MG63 (cell line): ENCODE data around the gene ADAMTS17. TPM values are rescaled to one million over a fixed set of nuclear protein-coding genes. Genes with fewer than 3 reads are reported as not detected.

Experiments used
- DNase-seq: peaks from one replicate; pipeline ENCODE4 v3.0.0-alpha.2; 2020
- H3K27me3 ChIP-seq: fragments of 250-450 bp; sonication (Bioruptor Pico); 2 replicates; pipeline ENCODE4 v1.5.1; 2020; ENCODE audit warnings: mild to moderate bottlenecking, moderate library complexity
- H3K36me3 ChIP-seq: fragments of 250-450 bp; sonication (Bioruptor Pico); 2 replicates; pipeline ENCODE4 v1.5.1; 2020; ENCODE audit warnings: mild to moderate bottlenecking, moderate library complexity
- H3K4me3 ChIP-seq: fragments of 250-450 bp; sonication (Bioruptor Pico); 2 replicates; pipeline ENCODE4 v1.5.1; 2020; ENCODE audit warnings: mild to moderate bottlenecking, moderate library complexity
- H3K9me3 ChIP-seq: fragments of 250-450 bp; sonication (Bioruptor Pico); 2 replicates; pipeline ENCODE4 v1.5.1; 2020; ENCODE audit warnings: mild to moderate bottlenecking, moderate library complexity
- total RNA-seq: library from RNA; depleted of rRNA; stranded (reverse); fragments of >200 nt; shearing (Covaris generic); gene quantifications from 2 replicates; pipeline ENCODE4 v1.2.3, GENCODE V29; 2014; ENCODE audit warnings: low replicate concordance

Gene ADAMTS17
- total RNA-seq, 1 experiment from 2014 or later = 3.8 TPM

DNA sequence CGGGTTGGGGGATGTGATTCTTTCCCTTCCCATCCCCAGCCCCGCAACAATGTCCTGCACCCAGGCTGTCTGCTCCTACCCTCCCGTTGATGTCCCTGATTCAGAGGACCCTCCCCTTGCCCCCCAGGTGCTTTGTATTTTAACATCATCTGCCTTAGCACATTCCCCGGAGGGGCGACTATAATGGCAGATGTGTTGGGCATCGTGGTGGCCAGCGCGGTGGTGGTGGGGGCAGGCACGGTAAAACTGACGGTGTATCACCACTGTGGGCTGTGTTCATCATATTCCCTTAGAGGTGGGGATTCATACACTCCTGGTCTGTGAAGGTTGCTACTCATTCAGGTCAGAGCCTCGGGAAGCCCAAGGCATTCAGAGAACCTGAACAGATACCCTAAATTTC lies 173.0 kb downstream of the ADAMTS17 start:
- no peak for DNase-seq
- Histone ChIP-seq H3K9me3 (peaks cover 4% of the 10 kb centered on the region; the same call in 1 of the 2 replicates), H3K4me3 (no peak overlapping the region), H3K36me3 (no peaks in the 10 kb centered on the region), H3K27me3 (no peaks in the 10 kb centered on the region)

- Histone ChIP-seq H3K4me3 (no peak overlapping the region), H3K27me3 (no peaks in the 10 kb centered on the region), H3K36me3 (no peaks in the 10 kb centered on the region), H3K9me3 (no peaks in the 10 kb centered on the region; the same call in 1 of the 2 replicates)
- no peak for DNase-seq
Measured at GRCh38 chr15:100167884-100168375, 173.8 kb downstream of the ADAMTS17 start.

- no peak for DNase-seq
- Histone ChIP-seq H3K4me3 (no peak overlapping the region), H3K9me3 (no peaks in the 10 kb centered on the region), H3K27me3 (no peaks in the 10 kb centered on the region), H3K36me3 (no peaks in the 10 kb centered on the region)
Measured at GRCh38 chr15:100166313-100166712, 175.5 kb downstream of the ADAMTS17 start.

DNA sequence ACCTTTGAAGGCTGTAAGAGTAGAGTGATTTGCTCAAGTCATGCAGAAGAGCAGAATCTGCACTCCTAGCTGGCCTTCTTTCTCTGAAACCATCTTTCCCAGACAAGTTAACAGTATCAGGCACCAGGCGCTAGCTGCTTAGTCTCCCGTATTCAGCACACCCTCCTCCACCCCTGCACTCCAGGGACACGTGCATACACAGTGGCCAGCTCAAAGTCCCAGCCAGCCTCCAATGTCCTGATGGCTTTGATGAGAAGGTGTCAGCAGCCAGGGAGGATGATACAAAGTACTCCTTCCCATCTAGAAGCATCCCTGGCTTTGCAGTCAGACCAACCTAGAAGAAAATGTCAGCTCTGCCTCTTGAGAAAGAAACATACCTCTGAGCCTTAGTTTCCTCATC lies 177.8 kb downstream of the ADAMTS17 start:
- Histone ChIP-seq H3K27me3 (no peaks in the 10 kb centered on the region), H3K36me3 (no peaks in the 10 kb centered on the region), H3K9me3 (no peaks in the 10 kb centered on the region), H3K4me3 (no peak overlapping the region)
- DNase-seq = no peak

DNA sequence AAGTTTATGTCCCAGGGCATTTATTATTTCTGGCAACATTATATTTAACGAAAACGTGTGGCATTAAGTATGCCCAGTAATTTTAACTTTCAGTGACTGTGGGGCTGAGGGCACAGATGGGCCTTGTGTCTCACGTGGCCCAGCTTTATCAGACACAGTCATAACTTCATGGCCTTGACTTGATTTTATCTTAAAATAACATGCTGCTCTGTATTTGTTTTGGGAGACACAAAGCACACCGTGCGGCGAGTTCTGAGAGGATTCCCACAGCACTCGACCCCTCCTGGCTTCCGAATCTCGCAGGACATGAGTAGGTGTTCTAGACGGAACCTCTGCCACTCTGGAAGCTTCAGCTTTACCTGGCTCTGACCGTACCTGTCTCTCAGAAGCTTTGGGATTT lies 180.8 kb downstream of the ADAMTS17 start:
- DNase-seq = no peak
- no peak overlapping the region for H3K4me3 ChIP-seq

GRCh38 chr15:100159436-100159835 lies 182.3 kb downstream of the ADAMTS17 start:
- DNase-seq = no peak
- H3K36me3 ChIP-seq = no peaks in the 10 kb centered on the region
- H3K9me3 ChIP-seq = no peaks in the 10 kb centered on the region
- no peak overlapping the region for H3K4me3 ChIP-seq
- no peaks in the 10 kb centered on the region for H3K27me3 ChIP-seq

More for the DNA sequence above, 180.8 kb downstream of the ADAMTS17 start:
- Histone ChIP-seq H3K9me3 (no peaks in the 10 kb centered on the region), H3K27me3 (no peaks in the 10 kb centered on the region), H3K36me3 (no peaks in the 10 kb centered on the region)

DNA sequence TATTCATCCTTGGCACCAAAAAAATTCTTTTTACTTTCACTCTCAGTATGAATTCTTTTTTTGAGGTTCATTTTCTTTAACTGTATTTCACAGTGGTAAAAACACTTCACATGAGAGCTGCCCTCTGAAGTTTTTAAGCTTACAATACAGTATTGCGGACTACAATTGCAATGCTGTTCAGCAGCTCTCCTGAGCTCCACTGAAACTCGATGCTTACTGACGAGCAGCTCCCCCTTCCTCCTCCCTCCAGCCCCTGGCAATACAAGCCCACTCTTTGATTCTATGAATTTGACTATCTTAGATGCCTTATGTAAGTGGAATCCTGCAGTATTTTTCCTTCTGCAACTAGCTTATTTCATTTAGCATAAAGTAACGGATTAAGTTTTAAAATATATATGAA lies 183.4 kb downstream of the ADAMTS17 start:
- H3K27me3 ChIP-seq = no peaks in the 10 kb centered on the region
- DNase-seq = no peak
- H3K36me3 ChIP-seq = no peaks in the 10 kb centered on the region
- no peaks in the 10 kb centered on the region for H3K9me3 ChIP-seq
- no peak overlapping the region for H3K4me3 ChIP-seq

GRCh38 chr15:100156201-100156600 lies 185.6 kb downstream of the ADAMTS17 start:
- DNase-seq = no peak
- no peaks in the 10 kb centered on the region for H3K36me3 ChIP-seq
- no peaks in the 10 kb centered on the region for H3K27me3 ChIP-seq
- H3K9me3 ChIP-seq = no peaks in the 10 kb centered on the region
- H3K4me3 ChIP-seq = no peak overlapping the region

- no peaks in the 10 kb centered on the region for H3K36me3 ChIP-seq
- no peak for DNase-seq
- no peak overlapping the region for H3K4me3 ChIP-seq
- no peaks in the 10 kb centered on the region for H3K9me3 ChIP-seq
- no peaks in the 10 kb centered on the region for H3K27me3 ChIP-seq
Measured at GRCh38 chr15:100154338-100154737, 187.4 kb downstream of the ADAMTS17 start.

DNA sequence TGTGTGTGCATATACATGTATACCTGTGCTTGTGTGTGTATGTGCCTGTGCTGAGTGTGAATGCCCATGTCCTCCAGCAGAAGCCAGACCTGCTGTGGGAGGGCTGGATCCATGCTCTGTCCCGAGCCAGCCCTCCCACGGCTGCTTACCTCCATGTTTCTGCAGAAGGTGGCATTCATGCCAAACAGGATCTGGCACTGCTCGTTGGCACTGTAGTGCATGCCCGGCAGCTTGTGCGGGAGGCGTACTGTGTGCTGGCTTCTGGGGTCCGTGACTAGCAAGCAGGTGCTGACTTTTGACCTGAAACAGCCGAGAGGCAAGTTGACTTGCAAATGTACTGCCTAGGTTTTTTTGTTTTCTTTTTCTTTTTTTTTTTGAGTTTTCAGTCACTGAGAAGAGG lies 189.3 kb downstream of the ADAMTS17 start:
- Histone ChIP-seq H3K36me3 (no peaks in the 10 kb centered on the region), H3K9me3 (peaks cover 7% of the 10 kb centered on the region), H3K4me3 (no peak overlapping the region), H3K27me3 (no peaks in the 10 kb centered on the region)
- no peak for DNase-seq

- no peak overlapping the region for H3K4me3 ChIP-seq
- peaks cover 7% of the 10 kb centered on the region for H3K9me3 ChIP-seq
- H3K36me3 ChIP-seq = no peaks in the 10 kb centered on the region
- DNase-seq = no peak
- no peaks in the 10 kb centered on the region for H3K27me3 ChIP-seq
Measured at GRCh38 chr15:100150906-100151305, 190.9 kb downstream of the ADAMTS17 start.

DNA sequence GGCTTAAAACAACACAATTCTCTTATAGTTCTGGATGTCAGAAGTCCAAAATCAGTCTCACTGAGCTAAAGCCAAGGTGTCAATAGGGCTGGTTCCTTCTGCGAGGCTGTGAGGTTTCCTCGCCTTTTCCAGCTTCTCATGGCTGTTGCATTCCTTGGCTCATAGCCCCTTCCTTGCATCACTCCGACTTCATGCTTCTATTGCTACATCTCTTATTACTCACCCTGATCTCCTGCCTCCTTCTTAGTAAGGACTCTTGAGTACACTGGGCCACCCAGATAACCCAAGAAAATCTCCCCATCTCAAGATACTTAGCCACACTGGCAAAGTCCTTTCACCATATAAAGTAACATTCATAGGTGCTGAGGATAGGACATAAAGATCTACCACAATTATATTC lies 193.9 kb downstream of the ADAMTS17 start:
- no peak for DNase-seq
- H3K27me3 ChIP-seq = no peaks in the 10 kb centered on the region
- no peak overlapping the region for H3K4me3 ChIP-seq
- H3K36me3 ChIP-seq = no peaks in the 10 kb centered on the region
- H3K9me3 ChIP-seq = peaks cover 7% of the 10 kb centered on the region

DNA sequence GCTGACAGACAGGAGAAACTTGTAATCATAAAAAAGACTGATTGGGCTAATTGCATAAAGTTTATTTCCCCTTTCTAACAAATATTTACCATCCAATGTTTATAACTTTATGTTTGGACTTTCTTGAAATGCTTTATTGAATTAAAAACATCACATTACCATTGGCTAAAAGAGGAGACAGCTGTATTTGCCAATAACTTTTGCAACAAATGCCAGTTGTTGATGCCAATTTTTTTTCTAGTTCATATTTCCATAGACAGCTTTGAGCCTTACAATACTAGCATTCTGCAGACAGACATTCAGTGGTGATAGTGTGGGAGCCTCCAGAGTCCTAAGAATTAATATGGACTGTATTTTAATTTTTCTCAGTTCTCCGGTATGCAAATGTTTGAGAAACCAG lies 198.4 kb downstream of the ADAMTS17 start:
- no peak overlapping the region for H3K4me3 ChIP-seq
- DNase-seq = no peak
- no peaks in the 10 kb centered on the region for H3K27me3 ChIP-seq
- peaks cover 7% of the 10 kb centered on the region for H3K9me3 ChIP-seq
- H3K36me3 ChIP-seq = no peaks in the 10 kb centered on the region

GRCh38 chr15:100141311-100142001 lies 200.3 kb downstream of the ADAMTS17 start:
- Histone ChIP-seq H3K36me3 (no peaks in the 10 kb centered on the region), H3K27me3 (no peaks in the 10 kb centered on the region; the same call in 1 of the 2 replicates), H3K4me3 (no peak overlapping the region), H3K9me3 (no peaks in the 10 kb centered on the region)
- DNase-seq = peak; percentile 58

GRCh38 chr15:100140527-100141308 lies 201.1 kb downstream of the ADAMTS17 start:
- no peaks in the 10 kb centered on the region; the same call in 1 of the 2 replicates for H3K27me3 ChIP-seq
- DNase-seq = no peak
- no peaks in the 10 kb centered on the region for H3K9me3 ChIP-seq
- H3K4me3 ChIP-seq = no peak overlapping the region
- H3K36me3 ChIP-seq = no peaks in the 10 kb centered on the region

GRCh38 chr15:100134586-100134985 lies 207.2 kb downstream of the ADAMTS17 start:
- H3K4me3 ChIP-seq = no peak overlapping the region
- DNase-seq = no peak
- no peaks in the 10 kb centered on the region; the same call in 1 of the 2 replicates for H3K27me3 ChIP-seq
- H3K9me3 ChIP-seq = no peaks in the 10 kb centered on the region
- no peaks in the 10 kb centered on the region for H3K36me3 ChIP-seq

DNA sequence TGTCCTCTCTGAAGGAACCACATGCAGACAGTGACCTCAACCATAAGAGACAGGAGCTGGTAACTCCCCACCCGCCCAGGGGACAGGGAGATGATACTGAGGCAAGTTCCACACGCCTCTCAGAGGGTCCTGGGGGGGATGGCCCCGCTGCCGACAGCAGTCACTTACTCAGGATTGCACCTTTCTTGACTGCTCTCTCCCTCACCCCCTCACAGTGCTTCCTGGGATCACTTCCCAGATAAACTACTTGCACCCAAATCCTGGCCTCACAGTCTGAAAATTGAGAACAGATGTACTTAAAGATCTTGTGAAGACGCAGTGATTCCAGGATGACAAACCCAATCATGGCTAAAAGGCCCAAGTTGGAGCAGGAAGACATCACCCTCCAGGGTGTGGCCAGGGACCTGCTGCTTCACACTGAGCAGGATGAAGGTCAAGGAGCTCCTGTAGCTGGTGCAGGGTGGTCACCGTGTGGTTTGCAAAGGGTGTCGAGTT lies 207.6 kb downstream of the ADAMTS17 start:
- Histone ChIP-seq H3K27me3 (no peaks in the 10 kb centered on the region; the same call in 1 of the 2 replicates), H3K4me3 (no peak overlapping the region), H3K36me3 (no peaks in the 10 kb centered on the region), H3K9me3 (no peaks in the 10 kb centered on the region)
- no peak for DNase-seq
